Measurements from ENCODE around the gene NUP42. TPM values are rescaled to one million over a fixed set of nuclear protein-coding genes. Genes with fewer than 3 reads are reported as not detected.
A peak's percentile ranks its signal among the peaks of the same experiment; 100 is the strongest.

The NUP42 gene
- total RNA-seq, 1 experiment from 2014 or later = 40.8 TPM

- H3K27me3 Mint-ChIP-seq (ENCODE audit: low read depth) = peaks cover 4% of the 10 kb centered on the region; the same call in 1 of the 2 replicates
- ATAC-seq (peak; percentile 70), DNase-seq (ENCODE audit: low spot score) (peak; percentile 30)
- peaks cover 8% of the 10 kb centered on the region for H3K36me3 Mint-ChIP-seq
- POLR2A ChIA-PET = interaction anchor here (1.3 kb wide), 1 partner anchor 269 kb away, joined by 4 read pairs; no protein-coding TSS in a partner anchor
- H3K27ac Mint-ChIP-seq = no peak overlapping the region
- no peaks in the 10 kb centered on the region for H3K9me3 Mint-ChIP-seq
- H3K4me3 Mint-ChIP-seq = peak overlapping the region; percentile 52
- TF ChIP-seq USF1 (CRISPR knock-in tag; IDR thresholded peaks at IDR 0.05) (no peak), NR1H2 (CRISPR knock-in tag; IDR thresholded peaks at IDR 0.05) (no peak), HMGA2 (CRISPR knock-in tag; IDR thresholded peaks at IDR 0.05) (no peak), CBFB (CRISPR knock-in tag; IDR thresholded peaks at IDR 0.05; ENCODE audit: low read depth) (no peak), ATF6 (CRISPR knock-in tag; IDR thresholded peaks at IDR 0.05) (no peak), IRF2 (CRISPR knock-in tag; IDR thresholded peaks at IDR 0.05; ENCODE audit: borderline replicate concordance, low read depth) (no peak), STAT6 (CRISPR knock-in tag; conservative IDR thresholded peaks at IDR 0.05; ENCODE audit: low read depth) (no peak), PREB (CRISPR knock-in tag; IDR thresholded peaks at IDR 0.05; ENCODE audit: borderline replicate concordance) (no peak), NR2C2 (CRISPR knock-in tag; IDR thresholded peaks at IDR 0.05) (no peak), ZNF263 (CRISPR knock-in tag; IDR thresholded peaks at IDR 0.05; ENCODE audit: low read depth) (no peak), SMAD4 (CRISPR knock-in tag; IDR thresholded peaks at IDR 0.05) (no peak), ZNF232 (CRISPR knock-in tag; IDR thresholded peaks at IDR 0.05) (no peak), GABPB1 (CRISPR knock-in tag; IDR thresholded peaks at IDR 0.05) (no peak), ZNF396 (CRISPR knock-in tag; IDR thresholded peaks at IDR 0.05; ENCODE audit: borderline replicate concordance) (no peak), ZNF423 (CRISPR knock-in tag; IDR thresholded peaks at IDR 0.05) (no peak), ZBTB43 (CRISPR knock-in tag; IDR thresholded peaks at IDR 0.05) (no peak), SOX15 (CRISPR knock-in tag; IDR thresholded peaks at IDR 0.05) (no peak), PRDM15 (CRISPR knock-in tag; IDR thresholded peaks at IDR 0.05) (no peak), CDX4 (CRISPR knock-in tag; IDR thresholded peaks at IDR 0.05; ENCODE audit: borderline replicate concordance) (no peak), JAZF1 (CRISPR knock-in tag; IDR thresholded peaks at IDR 0.05) (no peak)
- H3K4me1 Mint-ChIP-seq = peaks cover 5% of the 10 kb centered on the region; the same call in 1 of the 2 replicates
- CTCF ChIA-PET = interaction anchor here (1.1 to 1.7 kb wide), 2 partner anchors 40 to 66 kb away, joined by 4 to 7 read pairs; partner anchors contain the start of gene GPNMB
Observed at GRCh38 chr7:23205909-23206767, 24.3 kb downstream of the NUP42 start.
